GM23248 (cell line): ENCODE results near the gene CCDC160. TPM values are rescaled to one million over a fixed set of nuclear protein-coding genes. Genes with fewer than 3 reads are reported as not detected.
A peak's percentile ranks its signal among the peaks of the same experiment; 100 is the strongest.

Experiments
- DNase-seq: peaks from one replicate; pipeline ENCODE4 v3.0.0-alpha.2; 2015
- H2AFZ ChIP-seq: fragments of 200-600 bp; sonication (generic); 2 replicates; pipeline ENCODE4 v1.6.1; 2016; ENCODE audit warnings: antibody characterized with exemption
- H3F3A ChIP-seq: fragments of 200-600 bp; sonication (generic); 2 replicates; pipeline ENCODE4 v1.6.1; 2016; ENCODE audit warnings: mild to moderate bottlenecking, antibody characterized with exemption, mixed run types; ENCODE audit not compliant: insufficient read depth
- H3K27ac ChIP-seq: fragments of 200-600 bp; sonication (generic); 2 replicates; pipeline ENCODE4 v1.5.1; 2016; ENCODE audit warnings: mild to moderate bottlenecking
- H3K27me3 ChIP-seq: fragments of 200-600 bp; sonication (generic); replicated peaks from 2 replicates; pipeline ENCODE4 v1.6.1; 2016; ENCODE audit warnings: mild to moderate bottlenecking; ENCODE audit not compliant: insufficient read depth
- H3K36me3 ChIP-seq: fragments of 200-600 bp; sonication (generic); 2 replicates; pipeline ENCODE4 v1.6.1; 2016; ENCODE audit warnings: low read depth, mild to moderate bottlenecking
- H3K4me1 ChIP-seq: fragments of 200-600 bp; sonication (generic); 2 replicates; pipeline ENCODE4 v1.6.1; 2016; ENCODE audit warnings: mild to moderate bottlenecking; ENCODE audit not compliant: insufficient read depth
- H3K4me2 ChIP-seq: fragments of 200-600 bp; sonication (generic); one replicate; pipeline ENCODE4 v1.6.1; 2016; ENCODE audit warnings: mild to moderate bottlenecking; ENCODE audit not compliant: unreplicated experiment
- H3K4me3 ChIP-seq: fragments of 200-600 bp; sonication (generic); 2 replicates; pipeline ENCODE4 v1.5.1; 2016; ENCODE audit warnings: mild to moderate bottlenecking
- H3K79me2 ChIP-seq: fragments of 200-600 bp; sonication (generic); 2 replicates; pipeline ENCODE4 v1.6.1; 2016; ENCODE audit warnings: mild to moderate bottlenecking; ENCODE audit not compliant: insufficient read depth
- H3K9ac ChIP-seq: fragments of 200-600 bp; sonication (generic); 2 replicates; pipeline ENCODE4 v1.6.1; 2016; ENCODE audit warnings: mild to moderate bottlenecking
- H3K9me2 ChIP-seq: fragments of 200-600 bp; sonication (generic); 2 replicates; pipeline ENCODE4 v1.6.1; 2016; ENCODE audit warnings: mixed run types, mild to moderate bottlenecking, moderate library complexity; ENCODE audit not compliant: insufficient read depth
- H3K9me3 ChIP-seq: fragments of 200-600 bp; sonication (generic); one replicate; pipeline ENCODE4 v1.6.1; 2017; ENCODE audit warnings: low read depth
- H4K20me1 ChIP-seq: fragments of 200-600 bp; sonication (generic); 2 replicates; pipeline ENCODE4 v1.6.0; 2016; ENCODE audit not compliant: insufficient read depth
- EZH2 ChIP-seq: fragments of 200-600 bp; sonication (generic); IDR thresholded peaks from 2 replicates; pipeline ENCODE4 v1.6.1; 2018; ENCODE audit warnings: antibody characterized with exemption, mild to moderate bottlenecking; ENCODE audit not compliant: insufficient read depth, poor library complexity, severe bottlenecking
- EZH2phosphoT487 ChIP-seq: fragments of 200-600 bp; sonication (generic); IDR thresholded peaks from 2 replicates; pipeline ENCODE4 v1.6.1; 2018; ENCODE audit warnings: antibody characterized with exemption, moderate library complexity, mild to moderate bottlenecking, low read depth; ENCODE audit not compliant: insufficient read depth
- WGBS, 2 experiments: methylation state at CpG; one replicate each; pipeline ENCODE4 v1.1.6; 2015 to 2017; ENCODE audit warnings: low lambda C conversion rate in 2 of 2, low coverage in 1 of 2; ENCODE audit errors: missing lambda C conversion rate in 2 of 2; 5-methylcytosine and 5-hydroxymethylcytosine counted together
- in situ Hi-C: fragments of 300-500 bp; cut with MboI; formaldehyde crosslinking; loops from 2 replicates; pipeline ENCODE4 v1.15.0; 2020
- polyA plus RNA-seq: library from polyadenylated mRNA; unstranded; fragments of >200 nt; fragmentation: Nextera tagmentation; extraction: Ambion mirVana; gene quantifications from 2 replicates; pipeline ENCODE4 v1.2.1, GENCODE V29; 2016
- total RNA-seq: library from RNA; depleted of rRNA; stranded (reverse); fragments of >200 nt; shearing (Covaris generic); gene quantifications from 2 replicates; pipeline ENCODE4 v1.2.3, GENCODE V29; 2014; rRNA removed

CCDC160 gene
- total RNA-seq: not detected in 2 replicates
- polyA plus RNA-seq: not detected in 2 replicates

GRCh38 chrX:134236626-134237614 lies at the start of gene CCDC160:
Gene CCDC160, plus strand, starts transcription at chrX:134237182. Its CDS starts 7,619 bp downstream, at chrX:134244801.
- Histone ChIP-seq H3K27ac (no peak within 1 kb of the TSS), H3F3A (no peaks in the 10 kb centered on the region), H2AFZ (peak within 1 kb of the TSS; percentile 41; the same call in 1 of the 2 replicates), H3K36me3 (no peaks in the 10 kb centered on the region), H3K9me3 (no peaks in the 10 kb centered on the region), H3K4me3 (peak within 1 kb of the TSS; percentile 54; the same call in 1 of the 2 replicates), H3K27me3 (no peaks in the 10 kb centered on the region), H3K4me2 (no peak within 1 kb of the TSS), H3K9me2 (no peaks in the 10 kb centered on the region), H3K9ac (no peak within 1 kb of the TSS), H3K79me2 (no peaks in the 10 kb centered on the region), H4K20me1 (no peaks in the 10 kb centered on the region), H3K4me1 (no peaks in the 10 kb centered on the region)
- TF ChIP-seq EZH2 (no peak), EZH2phosphoT487 (no peak)
- in situ Hi-C loops: no loop called here
- peak; percentile 27 for DNase-seq
- 9 to 12% methylated on average over 27 to 32 of the region's 70 CpGs for WGBS, 2 experiments

GRCh38 chrX:134191281-134191680 lies 45.7 kb upstream of the CCDC160 start:
- no peak overlapping the region for H3K4me2 ChIP-seq
- H3K27me3 ChIP-seq: no peaks in the 10 kb centered on the region
- no peak overlapping the region for H3K4me3 ChIP-seq
- H3K9me2 ChIP-seq: no peaks in the 10 kb centered on the region
- no peaks in the 10 kb centered on the region for H3K79me2 ChIP-seq
- H2AFZ ChIP-seq: no peak overlapping the region
- no peaks in the 10 kb centered on the region for H3K4me1 ChIP-seq
- no peaks in the 10 kb centered on the region for H3K9me3 ChIP-seq
- H3K9ac ChIP-seq: no peak overlapping the region
- 0% methylated on average over 2 of the region's 2 CpGs for WGBS, 2 experiments
- TF ChIP-seq EZH2 (no peak), EZH2phosphoT487 (no peak)
- no peaks in the 10 kb centered on the region for H4K20me1 ChIP-seq
- no peaks in the 10 kb centered on the region for H3F3A ChIP-seq
- no peak for DNase-seq
- in situ Hi-C loops: no loop called here
- H3K36me3 ChIP-seq: no peaks in the 10 kb centered on the region
- no peak overlapping the region for H3K27ac ChIP-seq

- in situ Hi-C loops: no loop called here
- Histone ChIP-seq H3K27me3 (no peaks in the 10 kb centered on the region), H3K4me1 (no peaks in the 10 kb centered on the region), H3K9me2 (no peaks in the 10 kb centered on the region), H3K79me2 (no peaks in the 10 kb centered on the region), H3K27ac (no peak overlapping the region), H2AFZ (no peak overlapping the region), H4K20me1 (no peaks in the 10 kb centered on the region), H3K9me3 (no peaks in the 10 kb centered on the region), H3K4me2 (no peak overlapping the region), H3K4me3 (no peak overlapping the region), H3K9ac (no peak overlapping the region), H3K36me3 (no peaks in the 10 kb centered on the region), H3F3A (no peaks in the 10 kb centered on the region)
- DNase-seq: no peak
- WGBS, 2 experiments: 38 to 42% methylated on average over 6 of the region's 6 CpGs
- TF ChIP-seq EZH2phosphoT487 (no peak), EZH2 (no peak)
Measured at GRCh38 chrX:134194915-134195314, 42.1 kb upstream of the CCDC160 start.

- H3K4me1 ChIP-seq: no peaks in the 10 kb centered on the region
- in situ Hi-C loops: no loop called here
- no peak overlapping the region for H3K9ac ChIP-seq
- no peak for DNase-seq
- no peak overlapping the region for H3K4me2 ChIP-seq
- no peaks in the 10 kb centered on the region for H4K20me1 ChIP-seq
- no peaks in the 10 kb centered on the region for H3K27me3 ChIP-seq
- TF ChIP-seq EZH2: no peak
- 0% methylated on average over 1 of the region's 1 CpG for WGBS, 2 experiments
- H3K9me2 ChIP-seq: no peaks in the 10 kb centered on the region
- no peak overlapping the region for H2AFZ ChIP-seq
- no peaks in the 10 kb centered on the region for H3F3A ChIP-seq
- H3K36me3 ChIP-seq: no peaks in the 10 kb centered on the region
- H3K79me2 ChIP-seq: no peaks in the 10 kb centered on the region
- H3K4me3 ChIP-seq: no peak overlapping the region
- no peak overlapping the region for H3K27ac ChIP-seq
- H3K9me3 ChIP-seq: no peaks in the 10 kb centered on the region
Measured at GRCh38 chrX:134202561-134202960, 34.4 kb upstream of the CCDC160 start.
